Tibial nerve (tissue), 3 donors: ENCODE measurements around the gene MADD.

Source experiments
- CTCF ChIP-seq, 5 experiments: fragments of 200-600 bp in 3 of 5; fragments of 450-650 bp in 2 of 5; sonication (generic) in 3 of 5; IDR thresholded peaks; one replicate each; pipeline ENCODE4 v1.5.1; 2016 to 2019; ENCODE audit warnings: antibody characterized with exemption in 5 of 5, mild to moderate bottlenecking in 3 of 5, moderate library complexity in 2 of 5
- POLR2A ChIP-seq, 2 donors: fragments of 450-650 bp; IDR thresholded peaks; one replicate each; pipeline ENCODE4 v1.6.1; 2017; ENCODE audit warnings: antibody characterized with exemption in 2 of 2, mild to moderate bottlenecking in 2 of 2, moderate library complexity in 2 of 2

GRCh38 chr11:47242596-47243192, 27.2 kb upstream of the MADD start:
- TF ChIP-seq CTCF (IDR thresholded peaks at IDR 0.05) (no peak), POLR2A (IDR thresholded peaks at IDR 0.05) (no peak)
